Measurements from ENCODE around the gene SYTL2.

Gene SYTL2

DNA sequence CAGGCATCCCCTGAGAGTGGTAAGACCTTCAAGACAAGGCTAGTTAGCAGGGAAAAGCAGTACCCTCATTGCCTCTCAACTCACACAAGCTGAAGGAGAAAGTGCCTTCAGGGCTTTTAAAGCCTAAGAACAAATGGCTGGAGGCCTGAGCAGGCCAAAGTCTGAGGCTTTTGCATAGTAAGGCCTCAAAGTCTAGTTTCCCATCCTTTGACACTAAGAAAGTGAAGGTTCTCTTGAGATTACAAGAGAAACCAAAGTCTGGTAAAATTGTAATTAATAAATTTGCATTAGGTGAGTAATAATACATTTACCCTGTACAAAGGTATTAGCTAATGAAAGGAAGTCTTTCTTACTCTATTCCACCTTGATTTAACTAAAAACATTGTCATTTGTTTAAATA, 78.0 kb downstream of the SYTL2 start:
- DNase-seq (ENCODE audit: low spot score) = no peak

GRCh38 chr11:85726381-85726780, 84.6 kb downstream of the SYTL2 start:
- no peak for DNase-seq (ENCODE audit: low spot score)

DNA sequence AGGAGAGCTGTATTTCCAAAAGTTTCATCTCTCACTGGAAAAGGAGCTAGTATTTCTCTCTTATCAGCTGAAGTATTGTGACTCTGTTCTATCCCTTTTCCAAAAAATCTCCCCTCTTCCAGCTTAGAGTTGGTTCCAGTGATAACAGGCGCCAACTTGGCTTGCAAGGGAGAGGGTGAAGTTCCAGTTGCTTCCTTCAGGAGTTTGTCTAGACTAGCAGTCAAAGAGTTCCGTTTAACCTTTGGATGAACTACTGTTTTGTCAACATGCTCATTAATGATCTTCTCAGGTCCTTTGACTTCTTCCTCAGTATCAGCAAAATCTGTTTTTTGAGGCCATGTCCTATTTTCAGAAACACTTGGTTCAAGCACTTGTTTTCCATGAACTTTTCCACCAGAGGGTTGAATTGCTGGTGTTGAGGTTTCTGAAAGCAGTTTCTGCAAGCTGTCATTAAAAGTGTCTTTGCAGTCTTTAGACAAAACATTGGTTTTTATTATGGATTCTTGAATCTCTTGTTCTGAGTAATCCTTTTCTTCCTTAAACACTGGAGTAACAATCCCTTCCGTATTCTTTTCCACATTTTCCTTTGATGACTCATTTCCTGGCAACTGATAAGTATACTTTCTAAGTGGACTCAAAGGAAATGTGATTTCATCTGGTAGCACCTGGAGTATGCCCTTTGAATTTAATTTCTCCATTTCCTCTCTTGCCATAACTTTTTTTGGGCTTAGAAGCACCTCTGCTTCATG, 85.3 kb downstream of the SYTL2 start:
- DNase-seq (ENCODE audit: low spot score) = no peak

GRCh38 chr11:85724748-85725465, 86.0 kb downstream of the SYTL2 start:
- no peak for DNase-seq (ENCODE audit: low spot score)

GRCh38 chr11:85723088-85723487, 87.9 kb downstream of the SYTL2 start:
- no peak for DNase-seq (ENCODE audit: low spot score)

GRCh38 chr11:85721191-85721590, 89.8 kb downstream of the SYTL2 start:
- DNase-seq (ENCODE audit: low spot score) = no peak

DNA sequence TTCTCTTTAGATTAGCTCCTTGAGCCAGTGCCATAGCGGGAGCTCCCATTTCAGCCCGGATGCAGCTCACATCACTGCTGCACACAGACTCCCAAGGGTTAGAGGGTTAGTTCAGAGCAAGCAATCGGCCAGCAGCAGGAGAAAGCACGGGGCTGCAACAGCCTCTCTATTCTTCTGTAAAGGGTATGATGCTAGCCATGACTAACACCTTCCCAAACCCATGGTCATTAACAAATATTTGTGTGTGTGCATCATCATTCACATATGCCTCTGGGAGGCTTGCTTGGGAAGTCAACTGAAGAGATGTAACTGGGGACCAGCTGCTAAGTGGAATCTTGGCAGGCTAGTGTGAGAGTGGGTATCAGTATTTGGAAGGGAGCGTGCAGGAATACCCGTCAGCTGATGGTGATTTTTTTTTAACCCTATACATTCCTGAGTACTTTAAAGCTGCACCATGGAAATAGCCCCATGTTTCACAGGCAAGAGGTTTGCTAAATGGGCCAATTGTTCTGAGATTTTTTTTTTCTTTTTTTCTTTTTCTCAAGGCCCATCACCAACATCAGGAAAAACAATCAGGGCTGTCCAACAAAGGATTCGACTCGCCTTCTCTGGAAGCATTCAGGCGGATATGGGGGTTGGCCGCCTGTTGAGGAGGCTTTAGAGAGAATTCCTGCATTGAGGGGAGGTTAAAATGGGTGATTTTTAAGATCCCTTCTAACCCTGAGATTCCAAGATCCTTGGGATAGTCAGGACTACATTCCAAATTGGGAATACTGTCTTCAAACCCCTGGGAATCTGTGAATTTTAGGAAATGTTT, 91.7 kb downstream of the SYTL2 start:
- DNase-seq (ENCODE audit: low spot score) = no peak

- no peak for DNase-seq (ENCODE audit: low spot score)
Observed at GRCh38 chr11:85718126-85718943, 92.6 kb downstream of the SYTL2 start.

DNA sequence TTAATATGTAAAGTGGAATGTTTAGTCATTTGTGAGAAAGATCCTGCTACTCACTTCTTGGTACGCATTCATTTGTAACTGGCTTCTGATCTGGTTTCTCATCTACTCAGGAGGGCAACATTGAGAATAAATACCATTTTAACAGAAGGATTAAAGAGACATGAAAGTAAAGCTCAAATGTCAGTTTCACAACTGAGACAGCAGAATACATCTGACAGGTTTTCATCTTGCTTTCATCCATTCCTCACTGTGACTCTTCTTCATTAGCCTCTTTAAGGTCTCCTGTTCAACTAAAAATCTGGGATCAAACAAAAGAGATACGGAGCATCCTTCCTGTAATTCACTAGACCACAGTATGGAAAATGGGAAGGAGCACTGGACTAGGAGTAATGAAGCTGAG, 93.5 kb downstream of the SYTL2 start:
- no peak for DNase-seq (ENCODE audit: low spot score)

GRCh38 chr11:85712953-85713352, 98.0 kb downstream of the SYTL2 start:
- DNase-seq (ENCODE audit: low spot score) = no peak

GRCh38 chr11:85710917-85711316, 100.0 kb downstream of the SYTL2 start:
- no peak for DNase-seq (ENCODE audit: low spot score)

DNA sequence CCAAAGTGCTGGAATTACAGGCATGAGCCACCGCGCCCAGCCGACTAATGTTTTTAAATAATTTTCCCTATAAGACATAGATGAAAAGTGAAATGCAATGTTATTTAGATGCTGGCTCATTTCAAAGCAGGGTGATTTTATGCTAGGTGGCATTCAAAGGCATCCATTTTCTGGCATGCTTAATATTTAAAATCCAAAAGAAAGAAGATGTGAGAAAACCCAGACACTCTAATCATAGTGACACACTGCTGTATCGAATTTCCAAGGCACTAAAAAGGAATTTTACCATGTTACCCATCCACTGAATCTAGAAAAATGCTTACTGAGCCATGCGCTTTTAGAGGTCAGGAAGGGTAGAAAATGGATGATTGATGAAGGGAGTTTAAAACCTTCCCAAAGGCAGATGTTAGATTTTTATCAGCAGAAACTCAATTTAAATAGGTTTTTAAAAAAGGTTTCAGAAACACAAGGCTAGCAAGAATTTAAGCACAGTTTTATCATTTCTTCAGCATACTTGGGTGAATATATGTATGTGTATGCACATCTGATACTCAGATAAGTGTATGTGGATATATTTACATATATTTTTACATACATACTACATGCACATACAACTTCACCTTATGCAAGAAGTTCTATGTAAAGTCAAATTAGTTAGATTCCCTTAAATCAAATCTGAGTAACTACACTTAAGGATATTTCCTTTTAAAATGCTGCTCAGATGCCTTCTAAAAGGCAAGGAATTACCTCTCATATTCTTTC, 100.8 kb downstream of the SYTL2 start:
- no peak for DNase-seq (ENCODE audit: low spot score)

DNA sequence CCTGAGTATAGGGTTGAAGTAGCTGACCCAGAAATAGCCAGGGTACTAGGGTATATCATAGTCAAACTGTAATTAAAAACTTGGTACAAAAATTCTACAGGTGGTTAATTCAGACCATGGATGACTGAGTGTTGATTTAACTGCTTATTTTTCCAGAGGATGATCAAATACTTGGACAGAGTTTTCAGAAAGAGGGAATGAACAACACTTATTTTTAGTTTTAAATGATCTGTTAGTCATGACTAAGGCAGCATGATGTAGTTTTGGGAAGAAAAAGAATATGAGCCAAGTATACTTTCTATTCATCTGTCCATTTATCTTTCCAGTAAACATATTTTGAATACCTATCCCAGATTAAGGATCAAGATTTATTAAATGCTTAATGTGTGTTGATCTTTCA, 105.1 kb downstream of the SYTL2 start:
- DNase-seq (ENCODE audit: low spot score) = no peak

DNA sequence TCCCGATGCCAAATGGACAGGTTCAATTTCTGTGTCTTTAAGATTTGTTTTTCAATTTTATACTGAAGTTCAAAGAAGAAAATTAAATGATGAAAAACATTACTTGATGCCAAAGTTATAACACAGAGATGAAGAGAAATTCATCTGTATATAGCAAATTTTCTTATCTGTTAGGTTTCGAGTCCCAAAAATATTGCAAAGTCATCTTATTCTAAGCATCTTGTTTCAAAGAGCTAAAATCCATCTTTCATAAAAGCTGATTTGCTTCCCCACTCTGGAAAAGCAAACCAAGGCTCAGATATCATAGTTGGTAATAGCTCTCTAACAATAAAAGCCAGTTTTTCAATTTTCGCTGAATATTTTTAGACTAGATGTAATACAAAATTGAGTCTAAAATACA, 106.0 kb downstream of the SYTL2 start:
- no peak for DNase-seq (ENCODE audit: low spot score)

GRCh38 chr11:85699957-85700741, 110.8 kb downstream of the SYTL2 start:
- DNase-seq (ENCODE audit: low spot score) = peak; percentile 22

DNA sequence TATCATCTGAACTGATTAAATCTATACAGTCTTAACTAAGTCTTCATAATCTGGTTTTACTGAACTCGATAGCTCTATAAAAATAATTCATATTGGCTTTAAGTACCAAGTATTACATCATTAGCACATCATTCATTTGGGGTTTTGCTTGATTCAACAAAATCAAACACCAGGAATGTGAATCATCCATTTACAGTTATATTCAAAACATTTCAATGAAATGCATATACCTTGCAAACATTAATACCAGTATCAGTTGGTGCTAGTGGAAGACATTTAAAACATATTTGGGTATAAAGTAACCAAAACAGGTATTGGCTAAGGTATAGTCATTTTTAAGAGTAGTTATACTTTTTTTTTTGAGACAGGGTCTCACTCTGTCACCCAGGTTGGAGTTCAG, 112.7 kb downstream of the SYTL2 start:
- DNase-seq (ENCODE audit: low spot score) = no peak

DNA sequence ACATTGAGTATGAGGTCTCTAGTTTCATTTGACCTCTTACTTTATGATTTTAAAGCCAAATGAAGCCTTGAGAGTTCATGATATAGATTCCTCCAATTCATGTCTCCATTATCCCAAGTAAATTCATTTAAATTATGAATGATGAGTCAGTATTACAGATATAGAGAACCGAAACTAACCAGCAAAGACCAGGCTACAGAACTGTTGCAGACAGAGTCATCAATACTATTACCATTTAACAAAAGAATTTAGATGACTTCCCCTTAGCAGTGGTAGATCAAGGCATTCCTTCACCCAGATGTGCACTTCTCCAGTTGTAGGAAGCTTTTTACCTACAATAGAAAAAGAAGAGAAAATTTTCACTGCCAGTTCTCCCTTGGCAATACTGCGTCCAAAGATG, 113.2 kb downstream of the SYTL2 start:
- no peak for DNase-seq (ENCODE audit: low spot score)

- DNase-seq (ENCODE audit: low spot score) = no peak
Observed at GRCh38 chr11:85695546-85695945, 115.4 kb downstream of the SYTL2 start.

DNA sequence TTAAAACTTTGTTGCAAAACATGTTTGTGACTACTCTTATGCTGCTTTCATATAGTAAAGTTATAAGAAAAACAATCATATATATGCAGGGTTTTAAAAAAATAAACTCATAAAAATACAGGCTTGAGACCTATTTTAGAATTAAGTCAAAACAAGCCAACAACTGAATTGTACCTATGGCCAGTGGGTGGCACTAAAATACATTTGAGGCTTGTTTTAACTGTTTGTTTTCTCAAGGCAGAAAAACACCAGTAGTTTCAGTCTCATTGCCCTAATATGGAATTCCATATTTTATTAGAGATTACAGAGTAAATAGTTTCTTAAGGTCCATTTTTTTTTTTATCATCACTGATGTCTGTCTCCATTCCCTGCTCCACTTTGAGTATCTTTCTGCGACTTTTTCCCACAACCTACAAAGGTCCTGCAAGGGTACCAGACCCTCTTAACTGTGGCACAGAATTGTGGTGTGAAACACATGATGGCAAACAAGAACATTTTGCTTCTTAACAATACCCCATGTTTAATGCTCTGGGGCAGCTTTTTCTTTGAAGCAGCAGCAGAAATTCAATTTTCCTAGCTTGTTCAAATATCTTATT, 116.5 kb downstream of the SYTL2 start:
- DNase-seq (ENCODE audit: low spot score) = peak; percentile 52
